Esophagus squamous epithelium (tissue), 4 donors: ENCODE results near the gene VWA8.

Experiments used
- CTCF ChIP-seq, 6 experiments: fragments of 450-650 bp in 4 of 6; fragments of 200-600 bp in 2 of 6; sonication (generic) in 2 of 6; IDR thresholded peaks; one replicate each; pipeline ENCODE4 v1.5.1; 2016 to 2019; ENCODE audit warnings: antibody characterized with exemption in 6 of 6, mild to moderate bottlenecking in 4 of 6, moderate library complexity in 4 of 6
- POLR2A ChIP-seq, 4 donors: fragments of 450-650 bp; IDR thresholded peaks; one replicate each; pipeline ENCODE4 v1.6.1; 2017; ENCODE audit warnings: antibody characterized with exemption in 4 of 4, mild to moderate bottlenecking in 4 of 4, moderate library complexity in 3 of 4

GRCh38 chr13:41547251-41548000, 413.5 kb downstream of the VWA8 start:
- TF ChIP-seq POLR2A (IDR thresholded peaks at IDR 0.05) (no peak), CTCF (IDR thresholded peaks at IDR 0.05) (no peak)
